HUDEP-2 (cell line): ENCODE measurements around the gene OR51D1.
A peak's percentile ranks its signal among the peaks of the same experiment; 100 is the strongest.

Experiments
- DNase-seq, 76 experiments: peaks; one replicate each; lab custom pipeline; 2025; ENCODE audit not compliant: unreplicated experiment in 76 of 76; lab: John Stamatoyannopoulos, UW

OR51D1 gene

GRCh38 chr11:4636962-4637661 lies at the start of gene OR51D1:
Gene OR51D1 (plus strand): TSS chr11:4637477. CDS start chr11:4639791, 2,314 bp downstream.
- peak in 59 of 76 experiments; percentile 0 to 67 (median 29) for DNase-seq

- DNase-seq, result no peak
Measured at GRCh38 chr11:4589017-4589416, 48.3 kb upstream of the OR51D1 start.

- no peak for DNase-seq
Measured at GRCh38 chr11:4593739-4594138, 43.5 kb upstream of the OR51D1 start, which contains the start of gene OR52I1. Gene OR52I1 (plus strand): TSS chr11:4594039. CDS start chr11:4594039, 0 bp downstream.

GRCh38 chr11:4605057-4605456 lies 32.2 kb upstream of the OR51D1 start:
- no peak for DNase-seq

GRCh38 chr11:4606231-4607015 lies 30.9 kb upstream of the OR51D1 start:
- no peak for DNase-seq

GRCh38 chr11:4607096-4607495 lies 30.2 kb upstream of the OR51D1 start:
- no peak for DNase-seq

- DNase-seq, result peak; percentile 24 to 95 (median 90)
Measured at GRCh38 chr11:4607781-4608666, 29.3 kb upstream of the OR51D1 start, which contains the start of gene TRIM68. Gene TRIM68 (minus strand): TSS chr11:4608231. CDS start chr11:4605504, 2,727 bp downstream.

- DNase-seq, result no peak
Measured at GRCh38 chr11:4610258-4610935, 26.9 kb upstream of the OR51D1 start.

GRCh38 chr11:4611986-4612385 lies 25.3 kb upstream of the OR51D1 start:
- DNase-seq, result no peak

- DNase-seq, result no peak
Measured at GRCh38 chr11:4615856-4616444, 21.3 kb upstream of the OR51D1 start.

GRCh38 chr11:4619514-4619913 lies 17.8 kb upstream of the OR51D1 start:
- no peak for DNase-seq

- peak in 65 of 76 experiments; percentile 3 to 80 (median 50) for DNase-seq
Measured at GRCh38 chr11:4626207-4627099, 10.8 kb upstream of the OR51D1 start.

- no peak for DNase-seq
Measured at GRCh38 chr11:4636136-4636535, 1.1 kb upstream of the OR51D1 start.

- no peak for DNase-seq
Measured at GRCh38 chr11:4637662-4638047, 378 bp downstream of the OR51D1 start.

GRCh38 chr11:4639931-4640330 lies 2.7 kb downstream of the OR51D1 start:
- DNase-seq, result no peak

GRCh38 chr11:4641501-4641900 lies 4.2 kb downstream of the OR51D1 start:
- no peak for DNase-seq

GRCh38 chr11:4642043-4642442 lies 4.8 kb downstream of the OR51D1 start:
- no peak for DNase-seq

GRCh38 chr11:4643076-4643475 lies 5.8 kb downstream of the OR51D1 start:
- no peak for DNase-seq

- DNase-seq, result no peak
Measured at GRCh38 chr11:4643682-4644081, 6.4 kb downstream of the OR51D1 start, which contains the start of gene OR51E1. Gene OR51E1 (plus strand): TSS chr11:4643982. CDS start chr11:4652527, 8,545 bp downstream.
